Activated CD8-positive, alpha-beta memory T cell treated with anti-CD3 and anti-CD28 coated beads for 4 hours (primary cell): ENCODE measurements around the gene PLCE1.

ENCODE experiments used
- DNase-seq, 2 donors: peaks; one replicate each; pipeline ENCODE4 v3.0.0-alpha.2; 2020; ENCODE audit warnings: low read depth in 2 of 2

PLCE1 gene

DNA sequence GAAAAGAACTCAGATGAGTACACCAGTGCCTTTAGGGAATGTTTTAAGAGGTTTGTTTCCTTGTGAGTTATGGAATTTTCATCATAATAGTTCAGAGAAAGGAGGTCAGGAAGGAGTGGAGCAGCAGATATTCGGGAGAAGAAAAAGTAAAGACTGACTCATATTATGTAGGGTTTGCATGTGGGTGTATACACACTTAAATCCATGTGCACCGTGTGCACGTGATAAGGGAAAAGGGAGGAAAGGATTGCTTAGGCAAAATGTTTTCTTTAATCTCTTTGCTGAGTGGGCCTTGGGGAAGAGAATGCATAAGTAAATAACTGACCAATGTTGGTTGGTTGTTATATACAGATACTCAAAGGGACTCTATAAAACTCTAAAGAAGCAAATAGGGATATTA is 30.2 kb downstream of the PLCE1 start:
- no peak for DNase-seq

GRCh38 chr10:94024407-94024806 is 30.7 kb downstream of the PLCE1 start:
- no peak for DNase-seq

GRCh38 chr10:94025806-94026205 is 32.1 kb downstream of the PLCE1 start:
- no peak for DNase-seq

DNA sequence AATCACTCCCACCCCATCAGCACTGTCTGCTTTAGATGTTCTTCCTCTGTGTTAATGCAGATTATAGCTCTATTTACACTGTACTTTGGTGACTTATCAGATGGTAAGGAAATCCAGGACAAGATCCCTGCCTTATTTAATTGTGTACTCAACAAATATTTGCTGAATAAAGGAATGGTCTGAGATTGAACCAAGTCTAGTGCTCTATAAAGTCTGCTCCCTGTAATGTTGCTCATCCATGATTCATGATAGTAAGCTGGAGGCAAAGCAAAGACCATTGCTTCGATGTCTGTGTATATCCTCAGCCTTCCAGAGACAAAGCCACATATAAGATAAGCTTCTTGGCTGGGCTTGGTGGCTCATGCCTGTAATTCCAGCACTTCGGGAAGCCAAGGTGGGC is 33.5 kb downstream of the PLCE1 start:
- no peak for DNase-seq

DNA sequence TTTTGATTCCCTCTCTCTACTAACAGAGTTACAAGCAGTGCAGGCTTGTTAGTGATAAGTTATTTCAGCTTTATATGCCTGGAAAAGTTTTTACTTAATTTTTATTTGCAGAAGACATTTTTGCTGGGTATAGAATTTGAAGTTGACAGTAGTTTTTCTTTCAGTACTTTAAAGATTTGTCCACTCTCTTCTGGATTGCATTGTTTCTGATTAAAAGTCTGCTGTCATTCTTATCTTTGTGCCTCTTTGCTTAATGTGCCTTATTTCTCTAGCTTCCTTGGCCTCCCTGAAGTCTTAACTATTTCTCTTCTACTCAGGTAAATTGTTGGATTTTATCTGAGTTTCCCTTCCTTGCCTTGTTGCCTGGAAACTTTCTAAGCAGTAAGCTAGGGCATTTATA is 36.2 kb downstream of the PLCE1 start:
- no peak for DNase-seq

- no peak for DNase-seq
Measured at GRCh38 chr10:94035982-94036765, 42.4 kb downstream of the PLCE1 start.

DNA sequence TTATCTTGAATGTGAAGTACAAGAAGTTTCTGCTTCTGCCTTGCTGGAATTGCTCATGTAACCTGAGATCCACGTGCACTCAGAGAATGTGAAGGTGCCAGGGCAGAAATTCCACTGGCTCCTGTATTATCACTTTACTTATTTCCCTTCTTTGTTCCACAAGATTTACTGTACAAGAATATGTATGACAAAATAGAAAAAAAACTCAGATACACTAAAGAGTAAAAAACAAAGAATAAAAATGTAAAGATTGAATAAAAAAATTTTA is 43.0 kb downstream of the PLCE1 start:
- DNase-seq, result no peak

DNA sequence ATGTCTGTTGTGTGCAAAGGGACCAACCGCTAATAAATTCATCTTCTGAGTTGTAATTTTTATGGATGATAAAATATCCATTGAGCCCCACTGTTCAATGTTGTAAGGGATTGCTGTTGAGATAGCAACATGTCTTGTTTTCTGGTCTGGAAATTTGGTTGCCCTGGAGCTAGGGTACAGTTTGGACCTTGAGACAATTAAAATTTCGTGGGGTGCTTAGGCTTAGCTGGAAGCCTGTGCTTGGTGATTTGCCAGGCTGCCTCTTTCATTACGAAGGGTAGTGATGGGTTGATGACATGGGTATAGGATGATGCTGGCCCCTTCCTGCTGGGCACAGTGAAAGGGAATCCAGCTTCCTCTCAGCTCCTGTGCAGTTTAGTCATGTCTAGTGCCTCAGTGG is 43.6 kb downstream of the PLCE1 start:
- DNase-seq, result no peak

GRCh38 chr10:94038024-94038423 is 44.3 kb downstream of the PLCE1 start:
- no peak for DNase-seq

GRCh38 chr10:94041206-94041605 is 47.5 kb downstream of the PLCE1 start:
- no peak for DNase-seq

- no peak for DNase-seq
Measured at GRCh38 chr10:94042001-94042833, 48.5 kb downstream of the PLCE1 start.

GRCh38 chr10:94042834-94043175 is 49.1 kb downstream of the PLCE1 start:
- no peak for DNase-seq
